Neural cell (in vitro differentiated cells): Measurements from ENCODE around the gene CYP2A6.
"Not testable (repeated sequence)": the region's sequence is repeated elsewhere in the genome, so short reads cannot be mapped to it uniquely, and the experiment has no call there.

ENCODE experiments used
- CTCF ChIP-seq: fragments of 450-650 bp; IDR thresholded peaks from 2 replicates; pipeline ENCODE4 v1.5.1; 2014; ENCODE audit warnings: antibody characterized with exemption, mild to moderate bottlenecking, moderate library complexity; ENCODE audit not compliant: poor library complexity, severe bottlenecking
- EP300 ChIP-seq: fragments of 450-650 bp; conservative IDR thresholded peaks from 2 replicates; pipeline ENCODE4 v1.6.1; 2014; ENCODE audit warnings: antibody characterized with exemption, mild to moderate bottlenecking, moderate library complexity; ENCODE audit not compliant: poor library complexity, severe bottlenecking
- MXI1 ChIP-seq: fragments of 450-650 bp; conservative IDR thresholded peaks from 2 replicates; pipeline ENCODE4 v1.6.1; 2014; ENCODE audit warnings: antibody characterized with exemption, mild to moderate bottlenecking; ENCODE audit not compliant: poor library complexity, severe bottlenecking
- POLR2AphosphoS5 ChIP-seq: IDR thresholded peaks from 2 replicates; pipeline ENCODE4 v1.6.1; 2012
- RAD21 ChIP-seq: fragments of 450-650 bp; conservative IDR thresholded peaks from 2 replicates; pipeline ENCODE4 v1.6.1; 2014; ENCODE audit warnings: antibody characterized with exemption, mild to moderate bottlenecking, moderate library complexity
- REST ChIP-seq: IDR thresholded peaks from 2 replicates; pipeline ENCODE4 v1.6.1; 2012; ENCODE audit warnings: borderline replicate concordance
- TAF1 ChIP-seq: IDR thresholded peaks from 2 replicates; pipeline ENCODE4 v1.6.1; 2012; ENCODE audit warnings: low read depth

- TF ChIP-seq POLR2AphosphoS5, CTCF, RAD21, MXI1, REST, TAF1, EP300: not testable (repeated sequence)
Measured at GRCh38 chr19:40879349-40879748, 29.1 kb upstream of the CYP2A6 start.
